K562 (cell line): Measurements from ENCODE around the gene IL4R. TPM values are rescaled to one million over a fixed set of nuclear protein-coding genes. Genes with fewer than 3 reads are reported as not detected.

Source experiments
- CBX3 ChIP-seq, 2 experiments: IDR thresholded peaks; 1 replicate in 1 of 2; 2 replicates in 1 of 2; pipeline ENCODE4 v1.6.1; 2012; ENCODE audit warnings: inconsistent platforms in 2 of 2, low read length in 2 of 2, borderline replicate concordance in 1 of 2, control low read depth in 1 of 2
- GTF2E2 ChIP-seq: fragments of 200-800 bp; sonication (Bioruptor generic); IDR thresholded peaks from 2 replicates; pipeline ENCODE4 v1.6.1; 2016; ENCODE audit warnings: missing genetic modification characterization, missing compliant biosample characterization
- POLR2AphosphoS2 ChIP-seq: IDR thresholded peaks from 2 replicates; pipeline ENCODE4 v1.6.1; 2012; ENCODE audit warnings: low read length, improper control_type of control experiment
- ZNF436 ChIP-seq: fragments of 250-450, 450-650 bp; sonication (Bioruptor Pico); formaldehyde crosslinking; IDR thresholded peaks from 2 replicates; pipeline ENCODE4 v1.7.0; 2020; ENCODE audit warnings: mild to moderate bottlenecking
- ZNF699 ChIP-seq: fragments of 250-450 bp; sonication (Bioruptor Pico); IDR thresholded peaks from 2 replicates; pipeline ENCODE4 v1.8.0; 2021; ENCODE audit warnings: mild to moderate bottlenecking, moderate library complexity; ENCODE audit not compliant: insufficient replicate concordance
- ZNF780A ChIP-seq: fragments of 250-450 bp; sonication (Bioruptor Pico); IDR thresholded peaks from 2 replicates; pipeline ENCODE4 v1.5.0; 2021; ENCODE audit warnings: mild to moderate bottlenecking
- ZSCAN32 ChIP-seq: fragments of 450-650 bp; formaldehyde crosslinking; IDR thresholded peaks from 2 replicates; pipeline ENCODE4 v1.4.0; 2020; ENCODE audit warnings: mild to moderate bottlenecking, moderate library complexity
- polyA plus RNA-seq, 8 experiments: library from polyadenylated mRNA; depleted of rRNA in 4 of 8; stranded (reverse) in 5 of 8; unstranded in 3 of 8; fragments of >200 nt; fragmentation: Nextera tagmentation in 2 of 8; fragmentation: Illumina TruSeq in 1 of 8; extraction: Ambion mirVana in 2 of 8; extraction: Trizol in 1 of 8; gene quantifications; 2 replicates each; pipeline versions ENCODE4 v1.2.1 to v1.2.3, GENCODE V29; 2011 to 2014; ENCODE audit warnings: inconsistent platforms in 1 of 8, missing spikeins in 1 of 8
- total RNA-seq, 7 experiments: library from RNA; depleted of rRNA in 6 of 7; stranded (reverse); fragments of >200 nt in 6 of 7; fragmentation: Illumina TruSeq in 2 of 7; extraction: Trizol in 2 of 7; gene quantifications; 2 replicates each; pipeline versions ENCODE4 v1.2.1 to v1.2.3, GENCODE V29; 2011 to 2021; ENCODE audit warnings: low replicate concordance in 1 of 7
- TF ChIP-seq, protein P1 (sequence below): sonication (generic); formaldehyde crosslinking; IDR thresholded peaks from 2 replicates; pipeline ENCODE4 v1.8.0; 2022; ENCODE audit warnings: missing genetic modification reagents, mild to moderate bottlenecking, borderline replicate concordance
- TF ChIP-seq, protein P2 (sequence below): sonication (generic); formaldehyde crosslinking; IDR thresholded peaks from 2 replicates; pipeline ENCODE4 v1.8.0; 2022; ENCODE audit warnings: mild to moderate bottlenecking, missing genetic modification reagents
- TF ChIP-seq, protein P3 (sequence below): fragments of 450-650 bp; IDR thresholded peaks from 2 replicates; pipeline ENCODE4 v1.6.1; 2016; ENCODE audit warnings: antibody characterized with exemption

The IL4R gene
- total and polyA plus RNA-seq, 9 of the 15 experiments (the other 6 are each of a cell fraction or from before 2014, with no cell fraction given): 0.17 to 5.8 (median 3.3) TPM

DNA sequence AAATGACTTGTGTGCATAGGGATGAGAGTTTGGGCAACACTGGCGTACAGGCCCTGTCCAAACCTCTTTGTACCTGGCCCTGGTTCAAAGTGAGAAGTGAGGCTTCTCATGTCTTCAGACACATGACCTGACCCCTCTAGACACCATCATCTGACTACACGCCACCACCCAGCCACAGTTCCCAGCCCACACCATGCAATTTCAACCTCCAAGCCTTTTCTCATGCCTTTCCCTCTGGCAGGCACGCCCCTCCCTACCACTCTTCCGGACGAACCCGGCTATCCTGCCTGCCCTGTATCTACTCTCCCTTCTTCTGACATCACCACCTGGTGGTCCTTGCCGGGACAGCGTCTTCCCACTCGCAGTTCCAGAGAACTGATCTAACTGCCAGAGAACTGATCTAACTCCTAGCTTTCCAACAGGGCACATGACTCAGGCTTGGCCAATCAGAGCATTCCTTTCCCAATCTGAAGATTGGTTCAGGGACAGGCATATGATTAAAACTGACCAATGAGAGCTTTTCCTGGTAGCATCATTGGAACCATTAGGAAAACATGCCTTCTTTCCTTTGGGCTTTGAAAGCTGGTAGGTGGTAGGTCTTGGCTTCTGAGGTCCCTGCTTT lies 61.1 kb downstream of the IL4R start (continued):
- TF ChIP-seq, protein P1, sequence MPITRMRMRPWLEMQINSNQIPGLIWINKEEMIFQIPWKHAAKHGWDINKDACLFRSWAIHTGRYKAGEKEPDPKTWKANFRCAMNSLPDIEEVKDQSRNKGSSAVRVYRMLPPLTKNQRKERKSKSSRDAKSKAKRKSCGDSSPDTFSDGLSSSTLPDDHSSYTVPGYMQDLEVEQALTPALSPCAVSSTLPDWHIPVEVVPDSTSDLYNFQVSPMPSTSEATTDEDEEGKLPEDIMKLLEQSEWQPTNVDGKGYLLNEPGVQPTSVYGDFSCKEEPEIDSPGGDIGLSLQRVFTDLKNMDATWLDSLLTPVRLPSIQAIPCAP (CRISPR knock-in tag): no peak
- TF ChIP-seq, protein P2, sequence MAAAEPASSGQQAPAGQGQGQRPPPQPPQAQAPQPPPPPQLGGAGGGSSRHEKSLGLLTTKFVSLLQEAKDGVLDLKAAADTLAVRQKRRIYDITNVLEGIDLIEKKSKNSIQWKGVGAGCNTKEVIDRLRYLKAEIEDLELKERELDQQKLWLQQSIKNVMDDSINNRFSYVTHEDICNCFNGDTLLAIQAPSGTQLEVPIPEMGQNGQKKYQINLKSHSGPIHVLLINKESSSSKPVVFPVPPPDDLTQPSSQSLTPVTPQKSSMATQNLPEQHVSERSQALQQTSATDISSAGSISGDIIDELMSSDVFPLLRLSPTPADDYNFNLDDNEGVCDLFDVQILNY (CRISPR knock-in tag): no peak
- TF ChIP-seq ZNF780A (CRISPR knock-in tag) (no peak), GTF2E2 (tag) (no peak), ZNF436 (CRISPR knock-in tag) (no peak), CBX3 (IDR thresholded peaks at IDR 0.05; ENCODE audit: borderline replicate concordance in 1 of 2, low read length in 2 of 2) (no peak), ZSCAN32 (CRISPR knock-in tag) (no peak), POLR2AphosphoS2 (no peak), ZNF699 (CRISPR knock-in tag) (no peak)
- TF ChIP-seq, protein P3, sequence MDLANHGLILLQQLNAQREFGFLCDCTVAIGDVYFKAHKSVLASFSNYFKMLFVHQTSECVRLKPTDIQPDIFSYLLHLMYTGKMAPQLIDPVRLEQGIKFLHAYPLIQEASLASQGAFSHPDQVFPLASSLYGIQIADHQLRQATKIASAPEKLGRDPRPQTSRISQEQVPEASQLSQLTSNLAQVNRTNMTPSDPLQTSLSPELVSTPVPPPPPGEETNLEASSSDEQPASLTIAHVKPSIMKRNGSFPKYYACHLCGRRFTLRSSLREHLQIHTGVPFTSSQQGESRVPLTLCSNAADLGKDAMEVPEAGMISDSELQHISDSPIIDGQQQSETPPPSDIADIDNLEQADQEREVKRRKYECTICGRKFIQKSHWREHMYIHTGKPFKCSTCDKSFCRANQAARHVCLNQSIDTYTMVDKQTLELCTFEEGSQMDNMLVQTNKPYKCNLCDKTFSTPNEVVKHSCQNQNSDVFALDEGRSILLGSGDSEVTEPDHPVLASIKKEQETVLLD: no peak
